HepG2 (cell line): ENCODE data around the gene AKR7A2. TPM values are rescaled to one million over a fixed set of nuclear protein-coding genes. Genes with fewer than 3 reads are reported as not detected.
A peak's percentile ranks its signal among the peaks of the same experiment; 100 is the strongest.

Source experiments
- ASH2L ChIP-seq: fragments of 300-600, 200-600 bp; sonication (generic); IDR thresholded peaks from 2 replicates; pipeline ENCODE4 v1.7.0; 2017; ENCODE audit warnings: low read depth, mild to moderate bottlenecking, moderate library complexity, mixed read lengths, low read length; ENCODE audit not compliant: insufficient read length
- ATAD3A ChIP-seq: sonication (generic); formaldehyde crosslinking; IDR thresholded peaks from 2 replicates; pipeline ENCODE4 v1.4.0; 2020; ENCODE audit warnings: missing genetic modification reagents
- CREBL2 ChIP-seq: sonication (generic); formaldehyde crosslinking; IDR thresholded peaks from 2 replicates; pipeline ENCODE4 v1.8.1; 2023; ENCODE audit warnings: missing genetic modification reagents, mild to moderate bottlenecking, borderline replicate concordance
- E2F5 ChIP-seq: sonication (generic); formaldehyde crosslinking; conservative IDR thresholded peaks from 2 replicates; pipeline ENCODE4 v1.4.0; 2020; ENCODE audit warnings: missing genetic modification reagents
- GLI4 ChIP-seq: sonication (generic); formaldehyde crosslinking; IDR thresholded peaks from 2 replicates; pipeline ENCODE4 v1.5.1; 2020; ENCODE audit warnings: missing genetic modification reagents, mild to moderate bottlenecking, moderate library complexity, borderline replicate concordance
- MTF2 ChIP-seq: sonication (generic); formaldehyde crosslinking; IDR thresholded peaks from 2 replicates; pipeline ENCODE4 v1.5.0; 2020; ENCODE audit warnings: missing genetic modification reagents, borderline replicate concordance
- PHF8 ChIP-seq: sonication (generic); formaldehyde crosslinking; IDR thresholded peaks from 2 replicates; pipeline ENCODE4 v1.5.0; 2020; ENCODE audit warnings: missing genetic modification reagents
- RCOR2 ChIP-seq: IDR thresholded peaks from 2 replicates; pipeline ENCODE4 v1.6.1; 2016; ENCODE audit warnings: missing biosample characterization, missing genetic modification reagents
- STAT6 ChIP-seq: sonication (generic); formaldehyde crosslinking; IDR thresholded peaks from 2 replicates; pipeline ENCODE4 v1.4.0; 2020; ENCODE audit warnings: missing genetic modification reagents, mild to moderate bottlenecking, borderline replicate concordance
- THAP11 ChIP-seq: IDR thresholded peaks from 2 replicates; pipeline ENCODE4 v1.6.1; 2016; ENCODE audit warnings: missing biosample characterization, missing genetic modification reagents
- TRAFD1 ChIP-seq: sonication (generic); formaldehyde crosslinking; IDR thresholded peaks from 2 replicates; pipeline ENCODE4 v1.5.1; 2020; ENCODE audit warnings: missing genetic modification reagents, mild to moderate bottlenecking, borderline replicate concordance
- YEATS4 ChIP-seq: sonication (generic); formaldehyde crosslinking; IDR thresholded peaks from 2 replicates; pipeline ENCODE4 v1.4.0; 2020; ENCODE audit warnings: missing genetic modification reagents, borderline replicate concordance
- ZNF143 ChIP-seq: sonication (generic); formaldehyde crosslinking; IDR thresholded peaks from 2 replicates; pipeline ENCODE4 v1.4.0; 2020; ENCODE audit warnings: missing genetic modification reagents
- ZNF224 ChIP-seq: sonication (generic); formaldehyde crosslinking; IDR thresholded peaks from 2 replicates; pipeline ENCODE4 v1.5.0; 2020; ENCODE audit warnings: mild to moderate bottlenecking, missing genetic modification reagents
- ZNF598 ChIP-seq: sonication (generic); formaldehyde crosslinking; IDR thresholded peaks from 2 replicates; pipeline ENCODE4 v1.5.1; 2020; ENCODE audit warnings: mild to moderate bottlenecking, missing genetic modification reagents, borderline replicate concordance
- ZNF616 ChIP-seq: sonication (generic); formaldehyde crosslinking; IDR thresholded peaks from 2 replicates; pipeline ENCODE4 v1.5.0; 2020; ENCODE audit warnings: low read depth, mild to moderate bottlenecking, missing genetic modification reagents
- ZNF747 ChIP-seq: sonication (generic); formaldehyde crosslinking; IDR thresholded peaks from 2 replicates; pipeline ENCODE4 v1.8.1; 2023; ENCODE audit warnings: missing genetic modification reagents, mild to moderate bottlenecking, borderline replicate concordance
- ZNF777 ChIP-seq: sonication (generic); formaldehyde crosslinking; IDR thresholded peaks from 2 replicates; pipeline ENCODE4 v1.4.0; 2020; ENCODE audit warnings: missing genetic modification reagents
- ZNF816 ChIP-seq: sonication (generic); formaldehyde crosslinking; IDR thresholded peaks from 2 replicates; pipeline ENCODE4 v1.8.0; 2022; ENCODE audit warnings: missing genetic modification reagents, mild to moderate bottlenecking, borderline replicate concordance
- ZNF850 ChIP-seq: sonication (generic); formaldehyde crosslinking; conservative IDR thresholded peaks from 2 replicates; pipeline ENCODE4 v1.9.0; 2021; ENCODE audit warnings: mild to moderate bottlenecking, missing genetic modification reagents
- ZSCAN29 ChIP-seq: sonication (generic); formaldehyde crosslinking; conservative IDR thresholded peaks from 2 replicates; pipeline ENCODE4 v1.4.0; 2020; ENCODE audit warnings: mild to moderate bottlenecking, missing genetic modification reagents
- polyA plus RNA-seq, 8 experiments: library from polyadenylated mRNA; depleted of rRNA in 3 of 8; stranded (reverse) in 7 of 8; unstranded in 1 of 8; fragments of >200 nt; fragmentation: Illumina TruSeq in 4 of 8; extraction: Trizol in 4 of 8; gene quantifications; 2 replicates each; pipeline versions ENCODE4 v1.2.1 to v1.2.3, GENCODE V29; 2011 to 2016; ENCODE audit warnings: low read depth in 4 of 8, missing spikeins in 1 of 8, mixed read lengths in 1 of 8; ENCODE audit not compliant: insufficient read depth in 1 of 8
- total RNA-seq, 5 experiments: library from RNA; depleted of rRNA; stranded (reverse); fragments of >200 nt; fragmentation: Illumina TruSeq; extraction: Trizol; gene quantifications; 2 replicates each; pipeline ENCODE4 v1.2.3, GENCODE V29; 2016; ENCODE audit warnings: low read depth in 1 of 5

AKR7A2 gene
- total and polyA plus RNA-seq, 2 of the 13 experiments (the other 11 are each of a cell fraction or from before 2014, with no cell fraction given), result 45.2 to 75.6 TPM

- TF ChIP-seq E2F5 (CRISPR knock-in tag), result peak; percentile 61
- TF ChIP-seq CREBL2 (CRISPR knock-in tag), result peak; percentile 51; the same call in 1 of the 2 replicates
- peak; percentile 79 for TF ChIP-seq ZSCAN29 (CRISPR knock-in tag)
- TF ChIP-seq ZNF143 (CRISPR knock-in tag), result peak; percentile 24; the same call in 1 of the 2 replicates
- TF ChIP-seq ATAD3A (CRISPR knock-in tag), result no peak
- peak; percentile 86; the same call in 1 of the 2 replicates for TF ChIP-seq YEATS4 (CRISPR knock-in tag)
- 0 out of 2 replicates have a peak, but pooled peaks have one; percentile 67 for TF ChIP-seq ZNF850 (CRISPR knock-in tag)
- TF ChIP-seq ZNF598, result 0 out of 2 replicates have a peak, but pooled peaks have one; percentile 60
- peak; percentile 68 for TF ChIP-seq ZNF777 (CRISPR knock-in tag)
- peak; percentile 42 for TF ChIP-seq ASH2L
- TF ChIP-seq ZNF616 (CRISPR knock-in tag), result 0 out of 2 replicates have a peak, but pooled peaks have one; percentile 63
- no peak for TF ChIP-seq TRAFD1 (CRISPR knock-in tag)
- TF ChIP-seq MTF2, result peak; percentile 48; the same call in 1 of the 2 replicates
- peak; percentile 66; the same call in 1 of the 2 replicates for TF ChIP-seq ZNF816 (CRISPR knock-in tag)
- TF ChIP-seq ZNF224 (CRISPR knock-in tag), result peak; percentile 47; the same call in 1 of the 2 replicates
- no peak for TF ChIP-seq RCOR2 (CRISPR knock-in tag)
- TF ChIP-seq THAP11 (CRISPR knock-in tag), result peak; percentile 67; the same call in 1 of the 2 replicates
- peak; percentile 82 for TF ChIP-seq PHF8
- peak; percentile 61; the same call in 1 of the 2 replicates for TF ChIP-seq GLI4 (CRISPR knock-in tag)
- no peak for TF ChIP-seq STAT6 (CRISPR knock-in tag)
- no peak for TF ChIP-seq ZNF747
Observed at GRCh38 chr1:19311931-19312781, at the start of gene AKR7A2, which contains the start of gene SLC66A1 (continued).
